GM23248 (cell line): Measurements from ENCODE around the gene XRN1. TPM values are rescaled to one million over a fixed set of nuclear protein-coding genes. Genes with fewer than 3 reads are reported as not detected.

Experiments used
- DNase-seq: peaks from one replicate; pipeline ENCODE4 v3.0.0-alpha.2; 2015
- H2AFZ ChIP-seq: fragments of 200-600 bp; sonication (generic); 2 replicates; pipeline ENCODE4 v1.6.1; 2016; ENCODE audit warnings: antibody characterized with exemption
- H3F3A ChIP-seq: fragments of 200-600 bp; sonication (generic); 2 replicates; pipeline ENCODE4 v1.6.1; 2016; ENCODE audit warnings: mild to moderate bottlenecking, antibody characterized with exemption, mixed run types; ENCODE audit not compliant: insufficient read depth
- H3K27ac ChIP-seq: fragments of 200-600 bp; sonication (generic); 2 replicates; pipeline ENCODE4 v1.5.1; 2016; ENCODE audit warnings: mild to moderate bottlenecking
- H3K27me3 ChIP-seq: fragments of 200-600 bp; sonication (generic); replicated peaks from 2 replicates; pipeline ENCODE4 v1.6.1; 2016; ENCODE audit warnings: mild to moderate bottlenecking; ENCODE audit not compliant: insufficient read depth
- H3K36me3 ChIP-seq: fragments of 200-600 bp; sonication (generic); 2 replicates; pipeline ENCODE4 v1.6.1; 2016; ENCODE audit warnings: low read depth, mild to moderate bottlenecking
- H3K4me1 ChIP-seq: fragments of 200-600 bp; sonication (generic); 2 replicates; pipeline ENCODE4 v1.6.1; 2016; ENCODE audit warnings: mild to moderate bottlenecking; ENCODE audit not compliant: insufficient read depth
- H3K4me2 ChIP-seq: fragments of 200-600 bp; sonication (generic); one replicate; pipeline ENCODE4 v1.6.1; 2016; ENCODE audit warnings: mild to moderate bottlenecking; ENCODE audit not compliant: unreplicated experiment
- H3K4me3 ChIP-seq: fragments of 200-600 bp; sonication (generic); 2 replicates; pipeline ENCODE4 v1.5.1; 2016; ENCODE audit warnings: mild to moderate bottlenecking
- H3K79me2 ChIP-seq: fragments of 200-600 bp; sonication (generic); 2 replicates; pipeline ENCODE4 v1.6.1; 2016; ENCODE audit warnings: mild to moderate bottlenecking; ENCODE audit not compliant: insufficient read depth
- H3K9ac ChIP-seq: fragments of 200-600 bp; sonication (generic); 2 replicates; pipeline ENCODE4 v1.6.1; 2016; ENCODE audit warnings: mild to moderate bottlenecking
- H3K9me2 ChIP-seq: fragments of 200-600 bp; sonication (generic); 2 replicates; pipeline ENCODE4 v1.6.1; 2016; ENCODE audit warnings: mixed run types, mild to moderate bottlenecking, moderate library complexity; ENCODE audit not compliant: insufficient read depth
- H3K9me3 ChIP-seq: fragments of 200-600 bp; sonication (generic); one replicate; pipeline ENCODE4 v1.6.1; 2017; ENCODE audit warnings: low read depth
- H4K20me1 ChIP-seq: fragments of 200-600 bp; sonication (generic); 2 replicates; pipeline ENCODE4 v1.6.0; 2016; ENCODE audit not compliant: insufficient read depth
- EZH2 ChIP-seq: fragments of 200-600 bp; sonication (generic); IDR thresholded peaks from 2 replicates; pipeline ENCODE4 v1.6.1; 2018; ENCODE audit warnings: antibody characterized with exemption, mild to moderate bottlenecking; ENCODE audit not compliant: insufficient read depth, poor library complexity, severe bottlenecking
- EZH2phosphoT487 ChIP-seq: fragments of 200-600 bp; sonication (generic); IDR thresholded peaks from 2 replicates; pipeline ENCODE4 v1.6.1; 2018; ENCODE audit warnings: antibody characterized with exemption, moderate library complexity, mild to moderate bottlenecking, low read depth; ENCODE audit not compliant: insufficient read depth
- WGBS, 2 experiments: methylation state at CpG; one replicate each; pipeline ENCODE4 v1.1.6; 2015 to 2017; ENCODE audit warnings: low lambda C conversion rate in 2 of 2, low coverage in 1 of 2; ENCODE audit errors: missing lambda C conversion rate in 2 of 2; 5-methylcytosine and 5-hydroxymethylcytosine counted together
- in situ Hi-C: fragments of 300-500 bp; cut with MboI; formaldehyde crosslinking; loops from 2 replicates; pipeline ENCODE4 v1.15.0; 2020
- polyA plus RNA-seq: library from polyadenylated mRNA; unstranded; fragments of >200 nt; fragmentation: Nextera tagmentation; extraction: Ambion mirVana; gene quantifications from 2 replicates; pipeline ENCODE4 v1.2.1, GENCODE V29; 2016
- total RNA-seq: library from RNA; depleted of rRNA; stranded (reverse); fragments of >200 nt; shearing (Covaris generic); gene quantifications from 2 replicates; pipeline ENCODE4 v1.2.3, GENCODE V29; 2014

The XRN1 gene
- total and polyA plus RNA-seq, 2 experiments from 2014 or later: 17.5 to 35.0 TPM

GRCh38 chr3:142450881-142451280, 3.0 kb upstream of the XRN1 start:
- Histone ChIP-seq H3K79me2 (peaks cover 19% of the 10 kb centered on the region), H3K27ac (no peak overlapping the region), H4K20me1 (no peaks in the 10 kb centered on the region), H3K27me3 (no peaks in the 10 kb centered on the region), H3K4me2 (no peak overlapping the region), H3K9me2 (no peaks in the 10 kb centered on the region), H3K36me3 (peaks cover 13% of the 10 kb centered on the region; the same call in 1 of the 2 replicates), H3K4me1 (peaks cover 14% of the 10 kb centered on the region), H3K4me3 (no peak overlapping the region), H3K9ac (no peak overlapping the region), H3F3A (peaks cover 18% of the 10 kb centered on the region), H3K9me3 (no peaks in the 10 kb centered on the region), H2AFZ (no peak overlapping the region)
- in situ Hi-C loops: no loop called here
- TF ChIP-seq EZH2 (no peak), EZH2phosphoT487 (no peak)
- no peak for DNase-seq
- 83 to 86% methylated on average over 5 of the region's 5 CpGs for WGBS, 2 experiments

GRCh38 chr3:142450189-142450588, 2.4 kb upstream of the XRN1 start:
- Histone ChIP-seq H4K20me1 (no peaks in the 10 kb centered on the region), H3K4me1 (peaks cover 20% of the 10 kb centered on the region), H3K79me2 (peaks cover 26% of the 10 kb centered on the region), H2AFZ (no peak overlapping the region), H3K9ac (no peak overlapping the region), H3K27ac (no peak overlapping the region), H3K4me2 (no peak overlapping the region), H3K27me3 (no peaks in the 10 kb centered on the region), H3K9me3 (no peaks in the 10 kb centered on the region), H3K4me3 (no peak overlapping the region), H3F3A (peaks cover 18% of the 10 kb centered on the region), H3K9me2 (no peaks in the 10 kb centered on the region), H3K36me3 (0 out of 2 replicates have a peak, but pooled peaks cover 6% of the 10 kb centered on the region)
- 96 to 100% methylated on average over 3 of the region's 3 CpGs for WGBS, 2 experiments
- TF ChIP-seq EZH2 (no peak), EZH2phosphoT487 (no peak)
- no peak for DNase-seq
- in situ Hi-C loops: no loop called here

- Histone ChIP-seq H3K9ac (peak overlapping the region; percentile 99), H3F3A (peaks cover 18% of the 10 kb centered on the region), H3K4me1 (peaks cover 26% of the 10 kb centered on the region), H3K27me3 (no peaks in the 10 kb centered on the region), H3K4me3 (peak overlapping the region; percentile 89), H3K9me3 (no peaks in the 10 kb centered on the region), H3K9me2 (no peaks in the 10 kb centered on the region), H3K27ac (peak overlapping the region; percentile 95), H2AFZ (peak overlapping the region; percentile 98), H4K20me1 (no peaks in the 10 kb centered on the region; the same call in 1 of the 2 replicates), H3K4me2 (peak overlapping the region; percentile 90), H3K36me3 (0 out of 2 replicates have a peak, but pooled peaks cover 1% of the 10 kb centered on the region), H3K79me2 (peaks cover 55% of the 10 kb centered on the region)
- in situ Hi-C loops: no loop called here
- WGBS, 2 experiments: 2% methylated on average over 34 to 35 of the region's 35 CpGs
- TF ChIP-seq EZH2: no peak
- no peak for TF ChIP-seq EZH2phosphoT487
- peak; percentile 71 for DNase-seq
Measured at GRCh38 chr3:142447301-142447851, 461 bp downstream of the XRN1 start.

DNA sequence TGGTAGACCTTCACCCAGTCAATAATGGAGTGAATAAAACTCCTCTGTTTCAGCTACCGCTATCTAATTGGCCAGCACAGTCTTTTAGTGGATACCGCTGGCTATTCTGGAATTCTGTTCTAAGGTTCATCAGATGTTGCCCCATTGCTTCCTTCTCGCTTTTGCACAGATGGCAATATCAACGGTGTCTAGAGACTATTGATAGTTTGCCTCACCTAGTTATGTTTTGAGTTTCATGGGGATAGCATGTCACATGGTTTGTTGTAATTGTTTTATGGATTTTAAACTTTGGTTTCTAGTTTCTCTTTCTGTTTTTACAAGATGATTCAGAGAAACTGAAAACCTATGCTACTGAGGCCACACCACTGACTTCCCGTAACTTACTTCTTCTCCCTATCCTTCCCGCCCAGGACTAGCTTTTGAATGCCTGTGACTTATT, 2.0 kb downstream of the XRN1 start:
- Histone ChIP-seq H3K79me2 (peaks cover 70% of the 10 kb centered on the region), H3K27me3 (no peaks in the 10 kb centered on the region), H3F3A (peaks cover 18% of the 10 kb centered on the region), H3K27ac (peak overlapping the region; percentile 95), H3K4me2 (peak overlapping the region; percentile 90), H3K9me2 (no peaks in the 10 kb centered on the region), H3K4me3 (peak overlapping the region; percentile 89), H3K9ac (peak overlapping the region; percentile 99), H2AFZ (no peak overlapping the region), H3K4me1 (peaks cover 26% of the 10 kb centered on the region), H4K20me1 (no peaks in the 10 kb centered on the region; the same call in 1 of the 2 replicates), H3K9me3 (no peaks in the 10 kb centered on the region), H3K36me3 (no peaks in the 10 kb centered on the region)
- peak; percentile 60 for DNase-seq
- WGBS, 2 experiments: 68 to 75% methylated on average over 6 of the region's 6 CpGs
- in situ Hi-C loops: no loop called here
- TF ChIP-seq EZH2phosphoT487 (no peak), EZH2 (no peak)
